Measurements from ENCODE around the gene RDH8. TPM values are rescaled to one million over a fixed set of nuclear protein-coding genes. Genes with fewer than 3 reads are reported as not detected.

The RDH8 gene
- total and polyA plus RNA-seq, 2 of the 8 experiments (the other 6 are each of a cell fraction or from before 2014, with no cell fraction given): 0.38 TPM; not detected in 1

DNA sequence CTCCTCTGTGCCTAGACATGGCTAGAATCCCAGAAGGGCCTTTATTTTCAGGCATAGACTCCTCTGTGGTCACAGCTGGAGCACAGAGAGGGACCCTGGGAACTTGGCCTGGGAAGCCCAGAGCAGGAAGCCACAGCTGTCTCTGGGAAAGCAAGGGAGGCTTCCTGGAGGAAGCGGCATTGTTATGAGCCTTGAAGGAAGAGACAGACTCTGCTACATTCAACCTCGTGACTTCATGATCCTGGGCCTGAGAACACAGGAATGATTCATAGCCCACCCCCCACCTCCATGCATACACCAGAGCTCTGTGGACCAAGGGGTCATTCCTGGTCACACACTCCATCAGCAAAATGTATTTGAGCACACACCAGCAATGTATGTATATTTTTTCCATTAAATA lies 8.6 kb downstream of the RDH8 start:
- no peak overlapping the region for H2BK12ac ChIP-seq (ENCODE audit: low read depth, low read length)
- no peak overlapping the region for H3K27ac ChIP-seq (ENCODE audit: low read depth, low read length)
- no peak overlapping the region for H2BK20ac ChIP-seq (ENCODE audit: low read length)
- H3K23ac ChIP-seq (ENCODE audit: insufficient read length): no peak overlapping the region
- no peak overlapping the region for H3K9ac ChIP-seq (replicated peaks in 1 of 4; ENCODE audit: extremely low read depth in 1 of 4, low read depth in 3 of 4, low read length in 3 of 4)
- DNase-seq (ENCODE audit: low read depth in 1 of 2, low spot score in 2 of 2) (no peak), FAIRE-seq (no peak)
- no peaks in the 10 kb centered on the region for H3K9me3 ChIP-seq (ENCODE audit: insufficient read depth in 2 of 2, low read depth in 1 of 2, low read length in 1 of 2)
- no peak overlapping the region for H3K4me2 ChIP-seq (ENCODE audit: insufficient read depth in 1 of 2, low read depth in 2 of 2, low read length in 2 of 2)
- H3K36me3 ChIP-seq (ENCODE audit: control insufficient read depth in 2 of 4, insufficient read depth in 4 of 4, low read length in 3 of 4): no peaks in the 10 kb centered on the region
- H4K5ac ChIP-seq (ENCODE audit: insufficient read length, low read depth, low read length): no peak overlapping the region
- CTCF ChIA-PET (ENCODE audit: partially characterized antibody): interaction anchor here (0.7 to 8.8 kb wide), 9 partner anchors 10 to 148 kb away, joined by 3 to 45 read pairs (median 3); partner anchors contain the start of gene COL5A3
- no peaks in the 10 kb centered on the region for H3K4me1 ChIP-seq (replicated peaks in 1 of 4; ENCODE audit: control insufficient read depth in 3 of 4, insufficient read depth in 4 of 4, low read length in 3 of 4)
- no peak overlapping the region for H2BK120ac ChIP-seq (replicated peaks; ENCODE audit: low read depth, low read length)
- H3K27me3 ChIP-seq (replicated peaks in 1 of 4; ENCODE audit: control insufficient read depth in 3 of 4, extremely low read depth in 1 of 4, insufficient read depth in 3 of 4, low read length in 3 of 4): peaks cover 0 to 3% (median 0%) of the 10 kb centered on the region in 4 experiments; a peak in 1 of 7 replicates
- H3K56ac ChIP-seq (replicated peaks; ENCODE audit: insufficient read length, low read depth, low read length): no peak overlapping the region
- H2BK5ac ChIP-seq (ENCODE audit: low read depth, low read length): no peak overlapping the region
- no peak overlapping the region for H2AFZ ChIP-seq (ENCODE audit: low read length)
- H2BK15ac ChIP-seq (ENCODE audit: low read length): no peak overlapping the region
- no peak overlapping the region for H2AK5ac ChIP-seq (ENCODE audit: low read depth, low read length)
- no peak overlapping the region for H3K14ac ChIP-seq (ENCODE audit: insufficient read length)
- no peak overlapping the region for H3K18ac ChIP-seq (ENCODE audit: extremely low read depth, low read length)
- 85% methylated on average over 2 of the region's 2 CpGs; no CpG with 5 or more reads in 1 of the 2 experiments for WGBS, 2 experiments (ENCODE audit: extremely low coverage in 1 of 2, insufficient coverage in 1 of 2, insufficient read length in 1 of 2, insufficient replicate concordance in 2 of 2, low coverage in 1 of 2, low lambda C conversion rate in 2 of 2, missing lambda C conversion rate in 1 of 2)
- no peaks in the 10 kb centered on the region for H3K79me1 ChIP-seq (ENCODE audit: low read depth, low read length)
- POLR2A ChIA-PET (ENCODE audit: partially characterized antibody): interaction anchor here (0.6 to 1.3 kb wide), 3 partner anchors 12 to 151 kb away, joined by 3 to 4 read pairs (median 4); partner anchors contain the start of gene COL5A3
- H3K4me3 ChIP-seq (ENCODE audit: extremely low read depth in 1 of 4, insufficient read depth in 2 of 4, low read depth in 3 of 4, low read length in 4 of 4): no peak overlapping the region
- no peak overlapping the region for H4K91ac ChIP-seq (replicated peaks; ENCODE audit: insufficient read length, low read length)
- no peaks in the 10 kb centered on the region for H4K20me1 ChIP-seq (replicated peaks in 1 of 2; ENCODE audit: control insufficient read depth in 1 of 2, insufficient read depth in 2 of 2, low read length in 2 of 2)
- H4K8ac ChIP-seq (ENCODE audit: extremely low read depth, insufficient read depth, low read length): no peak overlapping the region
- H3K23me2 ChIP-seq (ENCODE audit: low read depth, low read length): no peaks in the 10 kb centered on the region
- no peaks in the 10 kb centered on the region for H3K79me2 ChIP-seq (ENCODE audit: control insufficient read depth in 1 of 2, insufficient read depth in 2 of 2, low read length in 2 of 2)
- no peak overlapping the region for H3K4ac ChIP-seq (replicated peaks; ENCODE audit: insufficient read length, low read depth, low read length)
- TF ChIP-seq SIN3A (conservative IDR thresholded peaks at IDR 0.05 in 1 of 2, IDR thresholded peaks at IDR 0.05 in 1 of 2; ENCODE audit: low read depth in 1 of 2, low read length in 2 of 2): no peak
- TF ChIP-seq KDM5A (IDR thresholded peaks at IDR 0.05; ENCODE audit: low read length): no peak
- TF ChIP-seq SIRT6 (IDR thresholded peaks at IDR 0.05; ENCODE audit: low read length): no peak
- TF ChIP-seq HDAC6 (IDR thresholded peaks at IDR 0.05; ENCODE audit: low read depth, low read length): no peak
- no peak for TF ChIP-seq KDM4A (IDR thresholded peaks at IDR 0.05; ENCODE audit: low read depth, low read length, severe bottlenecking)
- TF ChIP-seq TAF7 (optimal IDR thresholded peaks at IDR 0.05; ENCODE audit: borderline replicate concordance, low read depth, low read length): no peak
- TF ChIP-seq SP2 (IDR thresholded peaks at IDR 0.05; ENCODE audit: low read length): no peak
- no peak for TF ChIP-seq TEAD4 (IDR thresholded peaks at IDR 0.05; ENCODE audit: low read depth, low read length)
- no peak for TF ChIP-seq SP1 (IDR thresholded peaks at IDR 0.05; ENCODE audit: low read depth, low read length)
- TF ChIP-seq ZNF274 (IDR thresholded peaks at IDR 0.05; ENCODE audit: borderline replicate concordance, extremely low read depth, low read length): no peak
- TF ChIP-seq MAFK (IDR thresholded peaks at IDR 0.05; ENCODE audit: low read depth, low read length): no peak
- TF ChIP-seq CBX8 (IDR thresholded peaks at IDR 0.05; ENCODE audit: borderline replicate concordance, low read depth, low read length): no peak
- no peak for TF ChIP-seq GABPA (IDR thresholded peaks at IDR 0.05; ENCODE audit: borderline replicate concordance, insufficient read depth, low read length)
- TF ChIP-seq, protein P1, sequence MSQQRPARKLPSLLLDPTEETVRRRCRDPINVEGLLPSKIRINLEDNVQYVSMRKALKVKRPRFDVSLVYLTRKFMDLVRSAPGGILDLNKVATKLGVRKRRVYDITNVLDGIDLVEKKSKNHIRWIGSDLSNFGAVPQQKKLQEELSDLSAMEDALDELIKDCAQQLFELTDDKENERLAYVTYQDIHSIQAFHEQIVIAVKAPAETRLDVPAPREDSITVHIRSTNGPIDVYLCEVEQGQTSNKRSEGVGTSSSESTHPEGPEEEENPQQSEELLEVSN (IDR thresholded peaks at IDR 0.05): no peak

Data from H1 (cell line).